Activated T-cell treated with anti-CD3 and anti-CD28 coated beads for 4 hours (primary cell): ENCODE data around the gene YARS1.
"Not testable (repeated sequence)": the region's sequence is repeated elsewhere in the genome, so short reads cannot be mapped to it uniquely, and the experiment has no call there.

ENCODE experiments used
- DNase-seq: peaks from one replicate; pipeline ENCODE4 v3.0.0-alpha.2; 2020

Gene YARS1

GRCh38 chr1:32816676-32817158 is 441 bp downstream of the YARS1 start:
- DNase-seq = no peak

GRCh38 chr1:32813941-32814739 is 3.0 kb downstream of the YARS1 start:
- DNase-seq = no peak

- no peak for DNase-seq
Measured at GRCh38 chr1:32811917-32812316, 5.2 kb downstream of the YARS1 start.

- DNase-seq = no peak
Measured at GRCh38 chr1:32811265-32811664, 5.9 kb downstream of the YARS1 start.

GRCh38 chr1:32810358-32810757 is 6.8 kb downstream of the YARS1 start:
- DNase-seq = no peak

- DNase-seq = no peak
Measured at GRCh38 chr1:32808580-32808979, 8.6 kb downstream of the YARS1 start.

GRCh38 chr1:32806910-32807523 is 10.1 kb downstream of the YARS1 start:
- DNase-seq = no peak

- DNase-seq = no peak
Measured at GRCh38 chr1:32806290-32806689, 10.9 kb downstream of the YARS1 start.

GRCh38 chr1:32804460-32804859 is 12.7 kb downstream of the YARS1 start:
- not testable (repeated sequence) for DNase-seq

GRCh38 chr1:32801096-32801715 is 16.0 kb downstream of the YARS1 start:
- no peak for DNase-seq

GRCh38 chr1:32798679-32799416 is 18.3 kb downstream of the YARS1 start:
- no peak for DNase-seq

- no peak for DNase-seq
Measured at GRCh38 chr1:32798191-32798590, 19.0 kb downstream of the YARS1 start.

GRCh38 chr1:32797456-32797855 is 19.7 kb downstream of the YARS1 start:
- no peak for DNase-seq

GRCh38 chr1:32795763-32796162 is 21.4 kb downstream of the YARS1 start:
- not testable (repeated sequence) for DNase-seq

GRCh38 chr1:32791881-32792280 is 25.3 kb downstream of the YARS1 start:
- no peak for DNase-seq

GRCh38 chr1:32789356-32789755 is 27.8 kb downstream of the YARS1 start:
- DNase-seq = not testable (repeated sequence)

- no peak for DNase-seq
Measured at GRCh38 chr1:32786856-32787255, 30.3 kb downstream of the YARS1 start.

GRCh38 chr1:32784817-32785216 is 32.3 kb downstream of the YARS1 start:
- DNase-seq = no peak

GRCh38 chr1:32783851-32784250 is 33.3 kb downstream of the YARS1 start:
- DNase-seq = no peak

- DNase-seq = no peak
Measured at GRCh38 chr1:32782086-32782485, 35.1 kb downstream of the YARS1 start.

GRCh38 chr1:32780628-32781234 is 36.4 kb downstream of the YARS1 start:
- DNase-seq = no peak

- no peak for DNase-seq
Measured at GRCh38 chr1:32780005-32780404, 37.2 kb downstream of the YARS1 start.

GRCh38 chr1:32779242-32779641 is 37.9 kb downstream of the YARS1 start:
- no peak for DNase-seq
